SK-N-SH treated with all-trans-retinoic acid at 6 μM for 48 hours (cell line): ENCODE data around the gene KIFC3.

Source experiments
- ATAC-seq: fragments of 200-7000 bp; cut with Tn5 transposase; 3 replicates; pipeline ENCODE4 v1.9.1; 2020; ENCODE audit warnings: mild to moderate bottlenecking, moderate library complexity
- ARNTL ChIP-seq: fragments of 450-650 bp; formaldehyde crosslinking; IDR thresholded peaks from 2 replicates; pipeline ENCODE4 v1.5.0; 2020; ENCODE audit warnings: low read depth, mild to moderate bottlenecking, moderate library complexity, borderline replicate concordance
- BACH2 ChIP-seq: fragments of 250-450 bp; sonication (Bioruptor Pico); IDR thresholded peaks from 2 replicates; pipeline ENCODE4 v1.9.0; 2021; ENCODE audit warnings: mild to moderate bottlenecking, borderline replicate concordance
- CREB5 ChIP-seq: fragments of 250-450 bp; sonication (Bioruptor Pico); IDR thresholded peaks from 2 replicates; pipeline ENCODE4 v1.5.1; 2020; ENCODE audit warnings: low read depth, mild to moderate bottlenecking, moderate library complexity
- CSRNP3 ChIP-seq: fragments of 250-450 bp; sonication (Bioruptor Pico); IDR thresholded peaks from 2 replicates; pipeline ENCODE4 v1.5.1; 2021; ENCODE audit warnings: mild to moderate bottlenecking, moderate library complexity
- ESRRG ChIP-seq: fragments of 250-450 bp; sonication (Bioruptor Pico); IDR thresholded peaks from 2 replicates; pipeline ENCODE4 v1.6.1; 2021; ENCODE audit warnings: mild to moderate bottlenecking
- GLIS3 ChIP-seq: fragments of 250-450 bp; sonication (Bioruptor Pico); IDR thresholded peaks from 2 replicates; pipeline ENCODE4 v1.5.0; 2020; ENCODE audit warnings: mild to moderate bottlenecking, moderate library complexity
- ISL1 ChIP-seq: fragments of 250-450 bp; sonication (Bioruptor Pico); IDR thresholded peaks from 2 replicates; pipeline ENCODE4 v2.1.2; 2022; ENCODE audit warnings: mild to moderate bottlenecking, moderate library complexity
- OSR1 ChIP-seq: fragments of 250-450 bp; sonication (Bioruptor Pico); IDR thresholded peaks from 2 replicates; pipeline ENCODE4 v1.8.0; 2022; ENCODE audit warnings: moderate library complexity, mild to moderate bottlenecking, inconsistent platforms
- PATZ1 ChIP-seq: fragments of 250-450 bp; sonication (Bioruptor Pico); IDR thresholded peaks from 2 replicates; pipeline ENCODE4 v1.8.0; 2020; ENCODE audit warnings: mild to moderate bottlenecking, moderate library complexity, borderline replicate concordance
- POU6F1 ChIP-seq: fragments of 250-450 bp; sonication (Bioruptor Pico); IDR thresholded peaks from 2 replicates; pipeline ENCODE4 v1.8.0; 2021; ENCODE audit warnings: low read depth, mild to moderate bottlenecking, moderate library complexity, borderline replicate concordance
- PPARA ChIP-seq: fragments of 250-450 bp; sonication (Bioruptor Pico); IDR thresholded peaks from 2 replicates; pipeline ENCODE4 v1.5.0; 2020; ENCODE audit warnings: mild to moderate bottlenecking, borderline replicate concordance
- RARB ChIP-seq: fragments of 250-450 bp; sonication (Bioruptor Pico); IDR thresholded peaks from 2 replicates; pipeline ENCODE4 v1.8.0; 2021; ENCODE audit warnings: mild to moderate bottlenecking, moderate library complexity
- SNAI2 ChIP-seq: fragments of 250-450 bp; sonication (Bioruptor Pico); IDR thresholded peaks from 2 replicates; pipeline ENCODE4 v1.5.0; 2020; ENCODE audit warnings: mild to moderate bottlenecking, moderate library complexity
- TCF4 ChIP-seq: fragments of 250-450 bp; sonication (Bioruptor Pico); IDR thresholded peaks from 2 replicates; pipeline ENCODE4 v1.8.0; 2021; ENCODE audit warnings: mild to moderate bottlenecking, moderate library complexity, borderline replicate concordance
- TOX ChIP-seq: fragments of 250-450 bp; sonication (Bioruptor Pico); IDR thresholded peaks from 2 replicates; pipeline ENCODE4 v1.8.0; 2021; ENCODE audit warnings: mild to moderate bottlenecking, moderate library complexity, borderline replicate concordance
- TSHZ2 ChIP-seq: fragments of 250-450 bp; sonication (Bioruptor Pico); IDR thresholded peaks from 2 replicates; pipeline ENCODE4 v1.5.0; 2020; ENCODE audit warnings: mild to moderate bottlenecking, moderate library complexity
- ZC3H10 ChIP-seq: fragments of 250-450 bp; sonication (Bioruptor Pico); IDR thresholded peaks from 2 replicates; pipeline ENCODE4 v1.5.1; 2021; ENCODE audit warnings: mild to moderate bottlenecking, moderate library complexity
- ZFP3 ChIP-seq: fragments of 250-450 bp; sonication (Bioruptor Pico); IDR thresholded peaks from 2 replicates; pipeline ENCODE4 v1.5.0; 2020; ENCODE audit warnings: mild to moderate bottlenecking, moderate library complexity
- ZFP30 ChIP-seq: fragments of 450-650 bp; formaldehyde crosslinking; IDR thresholded peaks from 2 replicates; pipeline ENCODE4 v1.5.0; 2022; ENCODE audit warnings: mild to moderate bottlenecking, moderate library complexity
- ZNF70 ChIP-seq: fragments of 450-650 bp; formaldehyde crosslinking; IDR thresholded peaks from 2 replicates; pipeline ENCODE4 v1.5.0; 2020; ENCODE audit warnings: mild to moderate bottlenecking, moderate library complexity
- ZNF8 ChIP-seq: fragments of 450-650 bp; formaldehyde crosslinking; IDR thresholded peaks from 2 replicates; pipeline ENCODE4 v1.5.0; 2020; ENCODE audit warnings: mild to moderate bottlenecking, moderate library complexity

The KIFC3 gene

GRCh38 chr16:57751539-57752202 lies 50.6 kb downstream of the KIFC3 start:
- TF ChIP-seq ESRRG (CRISPR knock-in tag) (no peak), ZFP30 (CRISPR knock-in tag) (no peak), ZNF8 (no peak), TCF4 (CRISPR knock-in tag) (no peak), GLIS3 (CRISPR knock-in tag) (no peak), TSHZ2 (CRISPR knock-in tag) (no peak), BACH2 (CRISPR knock-in tag) (no peak), TOX (no peak), OSR1 (no peak), ISL1 (CRISPR knock-in tag) (no peak), PATZ1 (CRISPR knock-in tag) (no peak), ZNF70 (no peak), ARNTL (CRISPR knock-in tag) (no peak), SNAI2 (CRISPR knock-in tag) (no peak), ZFP3 (CRISPR knock-in tag) (no peak), RARB (CRISPR knock-in tag) (no peak), PPARA (CRISPR knock-in tag) (no peak), ZC3H10 (CRISPR knock-in tag) (no peak), CREB5 (CRISPR knock-in tag) (no peak)
- no peak for ATAC-seq

- ATAC-seq: no peak
- TF ChIP-seq POU6F1 (CRISPR knock-in tag): no peak
- no peak for TF ChIP-seq SNAI2 (CRISPR knock-in tag)
- TF ChIP-seq OSR1: no peak
- no peak for TF ChIP-seq ZC3H10 (CRISPR knock-in tag)
- TF ChIP-seq RARB (CRISPR knock-in tag): no peak
- no peak for TF ChIP-seq ZNF8
- no peak for TF ChIP-seq GLIS3 (CRISPR knock-in tag)
- TF ChIP-seq CSRNP3 (CRISPR knock-in tag): no peak
- no peak for TF ChIP-seq ZFP30 (CRISPR knock-in tag)
- TF ChIP-seq PPARA (CRISPR knock-in tag): no peak
- no peak for TF ChIP-seq TOX
- TF ChIP-seq ISL1 (CRISPR knock-in tag): no peak
- no peak for TF ChIP-seq PATZ1 (CRISPR knock-in tag)
- no peak for TF ChIP-seq TSHZ2 (CRISPR knock-in tag)
- TF ChIP-seq TCF4 (CRISPR knock-in tag): no peak
- no peak for TF ChIP-seq ZFP3 (CRISPR knock-in tag)
- TF ChIP-seq ZNF70: no peak
Measured at GRCh38 chr16:57750796-57751538, 51.3 kb downstream of the KIFC3 start.
